Thoracic aorta (tissue), 2 donors: ENCODE results near the gene SKAP1. TPM values are rescaled to one million over a fixed set of nuclear protein-coding genes. Genes with fewer than 3 reads are reported as not detected.

Source experiments
- ATAC-seq: fragments of 150-250 bp; one replicate; pipeline ENCODE4 v1.8.0; 2017; ENCODE audit warnings: low read depth; ENCODE audit not compliant: insufficient number of reproducible peaks, low FRiP score
- DNase-seq: peaks from one replicate; pipeline ENCODE4 v3.0.0-alpha.2; 2020; ENCODE audit warnings: low spot score
- H3K27ac ChIP-seq, 2 donors: fragments of 200-600 bp; sonication (generic); 1 replicate in 1 of 2; 2 replicates in 1 of 2; pipeline ENCODE4 v1.5.1; 2016; ENCODE audit warnings: mild to moderate bottlenecking in 2 of 2, moderate library complexity in 2 of 2
- H3K27me3 ChIP-seq: fragments of 200-600 bp; sonication (generic); replicated peaks from 2 replicates; pipeline ENCODE4 v1.6.0; 2016; ENCODE audit warnings: mild to moderate bottlenecking; ENCODE audit not compliant: insufficient read depth
- H3K36me3 ChIP-seq: fragments of 200-600 bp; sonication (generic); one replicate; pipeline ENCODE4 v1.5.1; 2016
- H3K4me1 ChIP-seq, 2 donors: fragments of 200-600 bp; sonication (generic); 1 replicate in 1 of 2; 2 replicates in 1 of 2; pipeline versions ENCODE4 v1.5.1 to v1.6.0; 2016; ENCODE audit warnings: low read depth in 2 of 2, mild to moderate bottlenecking in 1 of 2; ENCODE audit not compliant: control insufficient read depth in 1 of 2
- H3K4me3 ChIP-seq: fragments of 200-600 bp; sonication (generic); 2 replicates; pipeline ENCODE4 v1.5.1; 2016; ENCODE audit warnings: mild to moderate bottlenecking
- H3K9me3 ChIP-seq: fragments of 200-600 bp; sonication (generic); 2 replicates; pipeline ENCODE4 v1.5.1; 2016
- total RNA-seq, 2 donors: library from RNA; depleted of rRNA; stranded (reverse); fragments of >200 nt; gene quantifications; one replicate each; pipeline versions ENCODE4 v1.1.0 to v1.2.3, GENCODE V29; 2016
- TF ChIP-seq, protein P1 (sequence below): fragments of 200-600 bp; sonication (generic); IDR thresholded peaks from one replicate; pipeline ENCODE4 v1.5.1; 2019; ENCODE audit warnings: antibody characterized with exemption

SKAP1 gene
- total RNA-seq, 2 donors from 2014 or later = 2.6 TPM; not detected in 1

DNA sequence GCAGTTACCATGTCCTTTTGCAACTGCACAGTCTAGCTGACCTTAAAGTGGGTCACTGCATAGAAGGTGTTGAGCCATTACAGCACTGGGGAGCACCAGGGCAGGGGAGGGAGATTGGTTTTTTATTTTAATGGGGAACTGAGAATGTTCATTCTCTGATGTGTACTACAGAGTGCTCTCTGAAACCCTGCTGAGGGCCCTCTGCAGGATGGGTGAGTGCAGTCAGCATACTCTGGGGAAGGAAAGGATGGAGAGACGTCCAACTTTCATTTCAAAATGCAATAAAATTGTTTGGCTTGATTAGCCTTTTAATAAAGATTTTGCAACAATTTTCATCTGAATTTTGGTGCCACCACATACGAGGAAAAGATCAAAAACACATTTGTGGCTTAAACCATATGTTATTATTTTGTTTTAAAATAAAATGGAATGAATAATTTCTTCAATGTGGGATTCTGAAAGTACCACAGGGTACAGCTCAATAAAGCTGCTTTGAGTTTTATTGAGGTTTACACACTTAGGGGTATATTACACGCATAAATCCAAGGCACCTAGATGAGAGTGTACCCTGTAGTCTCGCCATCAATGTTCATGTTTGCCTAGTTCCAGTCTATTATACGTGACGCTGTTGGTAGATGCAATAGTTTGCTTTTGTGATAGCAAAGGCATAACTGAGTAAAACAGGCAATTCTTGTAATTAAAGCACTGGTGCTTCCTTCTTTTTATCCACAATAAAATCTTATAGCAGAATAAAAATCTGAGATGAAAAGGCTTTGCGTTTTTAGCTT lies 249.0 kb downstream of the SKAP1 start:
- H3K27me3 ChIP-seq = no peaks in the 10 kb centered on the region
- no peak for ATAC-seq
- TF ChIP-seq, protein P1, sequence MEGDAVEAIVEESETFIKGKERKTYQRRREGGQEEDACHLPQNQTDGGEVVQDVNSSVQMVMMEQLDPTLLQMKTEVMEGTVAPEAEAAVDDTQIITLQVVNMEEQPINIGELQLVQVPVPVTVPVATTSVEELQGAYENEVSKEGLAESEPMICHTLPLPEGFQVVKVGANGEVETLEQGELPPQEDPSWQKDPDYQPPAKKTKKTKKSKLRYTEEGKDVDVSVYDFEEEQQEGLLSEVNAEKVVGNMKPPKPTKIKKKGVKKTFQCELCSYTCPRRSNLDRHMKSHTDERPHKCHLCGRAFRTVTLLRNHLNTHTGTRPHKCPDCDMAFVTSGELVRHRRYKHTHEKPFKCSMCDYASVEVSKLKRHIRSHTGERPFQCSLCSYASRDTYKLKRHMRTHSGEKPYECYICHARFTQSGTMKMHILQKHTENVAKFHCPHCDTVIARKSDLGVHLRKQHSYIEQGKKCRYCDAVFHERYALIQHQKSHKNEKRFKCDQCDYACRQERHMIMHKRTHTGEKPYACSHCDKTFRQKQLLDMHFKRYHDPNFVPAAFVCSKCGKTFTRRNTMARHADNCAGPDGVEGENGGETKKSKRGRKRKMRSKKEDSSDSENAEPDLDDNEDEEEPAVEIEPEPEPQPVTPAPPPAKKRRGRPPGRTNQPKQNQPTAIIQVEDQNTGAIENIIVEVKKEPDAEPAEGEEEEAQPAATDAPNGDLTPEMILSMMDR = no peak

DNA sequence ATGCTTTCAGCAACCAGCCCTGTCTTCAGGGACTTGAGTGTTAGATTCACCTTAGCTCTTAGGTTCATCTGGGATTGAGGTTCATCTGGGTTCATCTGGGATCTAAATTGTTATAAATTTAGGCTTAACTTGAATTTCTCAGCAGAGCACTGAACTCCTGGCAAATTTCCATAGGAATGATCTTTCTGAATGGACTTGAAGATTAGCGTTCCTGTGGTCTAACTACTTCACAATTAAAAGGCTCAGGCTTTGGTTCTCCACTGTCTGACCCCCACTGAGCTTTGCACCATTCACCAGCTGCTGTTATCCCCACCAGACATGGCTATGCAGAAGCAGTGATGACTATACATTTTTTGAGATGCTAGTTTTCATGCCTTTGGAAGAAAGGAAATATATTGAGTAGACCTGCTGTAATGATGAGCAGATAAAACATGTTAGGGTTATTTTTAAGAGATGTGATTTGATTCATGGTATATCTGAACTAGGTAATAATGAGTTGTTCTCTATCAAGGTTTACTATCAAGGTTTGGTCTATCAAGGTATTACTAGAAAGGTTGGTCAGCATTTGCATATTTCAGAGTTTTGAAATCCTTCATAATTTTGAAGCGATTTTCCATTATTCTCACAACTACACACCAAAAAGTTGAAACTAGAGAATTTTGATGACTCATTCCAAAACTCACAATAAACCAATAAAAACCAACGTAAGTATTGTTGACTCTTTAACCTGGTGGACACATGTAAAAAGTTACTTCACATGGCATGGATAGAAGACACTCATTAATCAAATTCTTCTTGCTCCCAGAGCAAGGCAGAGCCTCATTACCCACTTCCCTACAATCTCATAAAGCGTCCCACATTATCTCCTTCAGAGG lies 250.7 kb downstream of the SKAP1 start:
- TF ChIP-seq, protein P1 = no peak
- Histone ChIP-seq H3K4me3 (no peak overlapping the region), H3K27ac (no peak overlapping the region), H3K4me1 (peaks cover 0 to 6% of the 10 kb centered on the region in 2 donors), H3K27me3 (no peaks in the 10 kb centered on the region), H3K9me3 (no peaks in the 10 kb centered on the region), H3K36me3 (no peaks in the 10 kb centered on the region)
- ATAC-seq (no peak), DNase-seq (no peak)

More for the DNA sequence above, 249.0 kb downstream of the SKAP1 start:
- H3K4me3 ChIP-seq = no peak overlapping the region
- peaks cover 0 to 2% of the 10 kb centered on the region in 2 donors for H3K4me1 ChIP-seq
- H3K9me3 ChIP-seq = no peaks in the 10 kb centered on the region
- no peaks in the 10 kb centered on the region for H3K36me3 ChIP-seq
- H3K27ac ChIP-seq = no peak overlapping the region
- no peak for DNase-seq

GRCh38 chr17:48178317-48178716 lies 251.7 kb downstream of the SKAP1 start:
- ATAC-seq = no peak
- no peak for DNase-seq
- no peaks in the 10 kb centered on the region for H3K9me3 ChIP-seq
- H3K4me3 ChIP-seq = no peak overlapping the region
- H3K4me1 ChIP-seq = peaks cover 0 to 6% of the 10 kb centered on the region in 2 donors
- no peaks in the 10 kb centered on the region for H3K27me3 ChIP-seq
- H3K27ac ChIP-seq = no peak overlapping the region
- TF ChIP-seq, protein P1 = no peak
- H3K36me3 ChIP-seq = no peaks in the 10 kb centered on the region

DNA sequence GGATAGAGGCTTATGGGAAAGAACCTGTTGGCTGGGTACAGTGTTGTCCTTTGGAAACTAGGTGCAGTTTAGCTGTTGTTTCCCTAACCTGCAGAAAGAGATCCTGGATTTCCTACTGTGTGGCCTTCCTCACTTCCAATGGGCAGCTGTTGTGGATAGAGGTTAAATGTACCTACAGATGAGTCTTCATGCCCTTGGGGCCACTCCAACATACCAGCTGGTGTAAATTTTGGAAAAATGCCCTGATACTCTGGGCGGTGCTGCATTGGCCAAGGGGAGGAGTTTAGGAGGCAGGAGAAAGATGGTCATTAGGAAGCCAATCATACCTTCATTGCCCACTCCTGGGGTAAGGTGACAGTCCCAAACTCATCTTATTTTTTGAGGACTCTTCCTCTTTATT lies 252.2 kb downstream of the SKAP1 start:
- DNase-seq (no peak), ATAC-seq (no peak)
- H3K36me3 ChIP-seq = no peaks in the 10 kb centered on the region
- H3K27ac ChIP-seq = no peak overlapping the region
- TF ChIP-seq, protein P1 = no peak
- H3K4me3 ChIP-seq = no peak overlapping the region
- H3K27me3 ChIP-seq = no peaks in the 10 kb centered on the region
- H3K9me3 ChIP-seq = no peaks in the 10 kb centered on the region
- H3K4me1 ChIP-seq = peaks cover 0 to 6% of the 10 kb centered on the region in 2 donors

DNA sequence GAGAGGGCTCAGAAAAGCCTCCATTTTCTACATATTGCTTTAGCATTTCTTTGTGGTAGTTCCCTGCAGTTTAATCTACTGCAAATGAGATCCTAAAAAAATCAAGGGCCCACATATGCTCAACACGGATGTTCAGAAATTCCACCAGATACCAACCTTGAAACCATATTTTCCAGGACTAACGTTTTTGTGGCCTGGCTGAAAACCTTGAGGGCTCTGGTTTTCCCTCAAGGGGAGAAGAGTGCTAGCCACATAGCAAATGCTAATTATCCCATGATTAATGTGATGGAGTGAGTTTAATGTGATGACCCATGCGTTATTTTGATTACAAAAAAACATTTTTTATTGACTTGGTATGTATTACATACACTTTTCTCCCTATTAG lies 253.6 kb downstream of the SKAP1 start:
- peaks cover 0 to 6% of the 10 kb centered on the region in 2 donors for H3K4me1 ChIP-seq
- ATAC-seq = no peak
- H3K27me3 ChIP-seq = no peaks in the 10 kb centered on the region
- H3K4me3 ChIP-seq = no peak overlapping the region
- no peaks in the 10 kb centered on the region for H3K9me3 ChIP-seq
- TF ChIP-seq, protein P1 = no peak
- no peaks in the 10 kb centered on the region for H3K36me3 ChIP-seq
- H3K27ac ChIP-seq = no peak overlapping the region
- no peak for DNase-seq
